Subcutaneous preadipocyte (primary cell): ENCODE measurements around the gene S100A9. TPM values are rescaled to one million over a fixed set of nuclear protein-coding genes. Genes with fewer than 3 reads are reported as not detected.

Experiments used
- small RNA-seq: library from RNA; depleted of rRNA; stranded (forward); fragments of <200 nt; gene quantifications from one replicate; pipeline ENCODE3, GENCODE V24; 2012
- total RNA-seq: library from RNA; depleted of rRNA; stranded (reverse); fragments of >200 nt; gene quantifications from 2 replicates; pipeline ENCODE4 v1.2.3, GENCODE V29; 2012

The S100A9 gene
- not detected in 2 replicates for total RNA-seq

GRCh38 chr1:153357853-153358690 lies at the start of gene S100A9:
S100A9 (plus strand) TSS chr1:153357854; CDS start chr1:153358284, 430 bp downstream.

GRCh38 chr1:153312570-153313186 lies 45.0 kb upstream of the S100A9 start, which contains the start of gene PGLYRP3:
PGLYRP3 (minus strand) TSS chr1:153312952; CDS start chr1:153310665, 2,287 bp downstream.

GRCh38 chr1:153348511-153349362 lies 8.9 kb upstream of the S100A9 start, which contains the start of gene PGLYRP4:
PGLYRP4 (minus strand) TSS chr1:153348841; CDS start chr1:153347932, 909 bp downstream.

GRCh38 chr1:153375511-153375910 lies 17.9 kb downstream of the S100A9 start, which contains the start of gene S100A12:
S100A12 (minus strand) TSS chr1:153375621; CDS start chr1:153374592, 1,029 bp downstream.

GRCh38 chr1:153390938-153391710 lies 33.5 kb downstream of the S100A9 start, which contains the start of gene S100A8:
S100A8 (minus strand) TSS chr1:153391073; CDS start chr1:153390535, 538 bp downstream.

Small RNA genes within 50 kb of the gene (small RNA-seq; reads per million reads assigned to genes)
- gene RNU6-160P (not detected), gene S100A15A (not detected)

Other genes with a start within 250 kb of the S100A9 start
- gene SPRR2F, start 244.3 kb upstream of the S100A9 start, total RNA-seq, result not detected in 2 replicates
- not detected in 2 replicates for gene SPRR2G, start 207.0 kb upstream of the S100A9 start, total RNA-seq
- not detected in 2 replicates for gene LELP1, start 154.4 kb upstream of the S100A9 start, total RNA-seq
- gene PRR9, start 140.3 kb upstream of the S100A9 start, total RNA-seq, result not detected in 2 replicates
- gene LORICRIN, start 98.2 kb upstream of the S100A9 start, total RNA-seq, result not detected in 2 replicates
- gene PGLYRP3, start 44.9 kb upstream of the S100A9 start, total RNA-seq, result not detected in 2 replicates
- not detected in 2 replicates for gene PGLYRP4, start 9.0 kb upstream of the S100A9 start, total RNA-seq
- gene S100A12, start 17.8 kb downstream of the S100A9 start, total RNA-seq, result not detected in 2 replicates
- gene S100A8, start 33.2 kb downstream of the S100A9 start, total RNA-seq, result not detected in 2 replicates
- not detected in 2 replicates for gene S100A7A, start 58.7 kb downstream of the S100A9 start, total RNA-seq
- not detected in 2 replicates for gene S100A7, start 102.8 kb downstream of the S100A9 start, total RNA-seq
- gene S100A6, start 178.1 kb downstream of the S100A9 start, total RNA-seq, result 1,114 and 1,653 TPM in 2 replicates
- 0.37 and 0.39 TPM in 2 replicates for gene S100A5, start 183.1 kb downstream of the S100A9 start, total RNA-seq
- 432 and 695 TPM in 2 replicates for gene S100A4, start 188.0 kb downstream of the S100A9 start, total RNA-seq
- gene S100A3, start 191.4 kb downstream of the S100A9 start, total RNA-seq, result 18.6 and 22.0 TPM in 2 replicates
- gene S100A2, start 208.0 kb downstream of the S100A9 start, total RNA-seq, result 1.5 and 1.6 TPM in 2 replicates